OCI-LY7 (cell line): ENCODE measurements around the gene TMEM258. TPM values are rescaled to one million over a fixed set of nuclear protein-coding genes. Genes with fewer than 3 reads are reported as not detected.

Source experiments
- BruUV-seq: library from RNA; stranded (reverse); fragments of 400-500 nt; replicated peaks from 2 replicates; lab custom pipeline; 2021; lab: Mats Ljungman, UMichigan
- CTCF ChIA-PET: fragments of 300-600 bp; sonication (Branson Sonifier 250); formaldehyde crosslinking; loops from one replicate; lab custom pipeline; 2022; ENCODE audit warnings: antibody characterized with exemption; ENCODE audit not compliant: unreplicated experiment; lab: Charles Lee
- POLR2A ChIA-PET: fragments of 300-600 bp; sonication (Branson Sonifier 250); formaldehyde crosslinking; loops from one replicate; lab custom pipeline; 2022; ENCODE audit warnings: antibody characterized with exemption; lab: Charles Lee
- DNase-seq: peaks from one replicate; pipeline ENCODE4 v3.0.0-alpha.2; 2015; ENCODE audit warnings: low spot score
- H2AFZ ChIP-seq: fragments of 200-600 bp; sonication (generic), shearing (Covaris generic); 2 replicates; pipeline ENCODE4 v1.6.1; 2014; ENCODE audit warnings: mild to moderate bottlenecking, antibody characterized with exemption, low read length, moderate library complexity
- H3K27ac ChIP-seq: fragments of 200-600 bp; sonication (generic); 2 replicates; pipeline ENCODE4 v1.5.1; 2014; ENCODE audit warnings: mixed run types, low read depth, mild to moderate bottlenecking, moderate library complexity, low read length, inconsistent platforms; ENCODE audit not compliant: poor library complexity, severe bottlenecking
- H3K36me3 ChIP-seq: fragments of 200-600 bp; sonication (generic); 2 replicates; pipeline ENCODE4 v1.6.1; 2014; ENCODE audit warnings: mild to moderate bottlenecking, antibody characterized with exemption, low read length, moderate library complexity, mixed read lengths; ENCODE audit not compliant: insufficient read depth
- H3K4me1 ChIP-seq: fragments of 200-600 bp; sonication (generic); 2 replicates; pipeline ENCODE4 v1.5.1; 2014; ENCODE audit warnings: mild to moderate bottlenecking, low read length; ENCODE audit not compliant: insufficient read depth, poor library complexity, severe bottlenecking
- H3K4me2 ChIP-seq: fragments of 200-600 bp; sonication (generic); 2 replicates; pipeline ENCODE4 v1.6.1; 2014; ENCODE audit warnings: mild to moderate bottlenecking, low read length
- H3K4me3 ChIP-seq: fragments of 200-600 bp; sonication (generic); 2 replicates; pipeline ENCODE4 v1.5.1; 2014; ENCODE audit warnings: mild to moderate bottlenecking, low read depth, low read length; ENCODE audit not compliant: poor library complexity, severe bottlenecking
- H3K79me2 ChIP-seq: fragments of 200-600 bp; sonication (generic); 2 replicates; pipeline ENCODE4 v1.6.1; 2016; ENCODE audit warnings: low read depth, mild to moderate bottlenecking, low read length, moderate library complexity, mixed read lengths; ENCODE audit not compliant: insufficient read depth
- H3K9me2 ChIP-seq: fragments of 200-600 bp; sonication (generic); 2 replicates; pipeline ENCODE4 v1.6.1; 2016; ENCODE audit warnings: mild to moderate bottlenecking, low read length, mixed read lengths; ENCODE audit not compliant: insufficient read depth
- H3K9me3 ChIP-seq: fragments of 200-600 bp; sonication (generic); 2 replicates; pipeline ENCODE4 v1.6.1; 2014; ENCODE audit warnings: mild to moderate bottlenecking, mixed run types, low read length, mixed read lengths
- H4K20me1 ChIP-seq: fragments of 200-600 bp; sonication (generic); 2 replicates; pipeline ENCODE4 v1.6.1; 2014; ENCODE audit warnings: mild to moderate bottlenecking, antibody characterized with exemption, low read length, moderate library complexity, mixed read lengths; ENCODE audit not compliant: insufficient read depth
- CTCF ChIP-seq: fragments of 200-600 bp; sonication (generic); conservative IDR thresholded peaks from 2 replicates; pipeline ENCODE4 v1.5.1; 2014; ENCODE audit warnings: mild to moderate bottlenecking, antibody characterized with exemption, low read length, moderate library complexity, mixed read lengths
- EZH2phosphoT487 ChIP-seq: fragments of 200-600 bp; sonication (generic); IDR thresholded peaks from 2 replicates; pipeline ENCODE4 v1.6.1; 2018; ENCODE audit warnings: low read depth, borderline replicate concordance, mild to moderate bottlenecking, mixed run types, antibody characterized with exemption, low read length, moderate library complexity, mixed read lengths
- intact Hi-C: fragments of 100-400 bp; cut with micrococcal nuclease; formaldehyde crosslinking; loops from one replicate; pipeline ENCODE4 v1.10.0; 2022; ENCODE audit not compliant: unreplicated experiment
- total RNA-seq, 2 experiments: library from RNA; depleted of rRNA in 1 of 2; stranded (reverse); fragments of >200 nt in 1 of 2; shearing (Covaris generic) in 1 of 2; gene quantifications; 2 replicates each; pipeline ENCODE4 v1.2.3, GENCODE V29; 2014 to 2022

Gene TMEM258
- total RNA-seq, 2 experiments from 2014 or later: 174 TPM

GRCh38 chr11:61797263-61797944, 5.0 kb upstream of the TMEM258 start:
- peak overlapping the region; percentile 13; the same call in 1 of the 2 replicates for H3K4me2 ChIP-seq
- TF ChIP-seq CTCF (peak; percentile 98), EZH2phosphoT487 (no peak)
- peaks cover 18% of the 10 kb centered on the region; the same call in 1 of the 2 replicates for H4K20me1 ChIP-seq
- H3K79me2 ChIP-seq: peaks cover 69% of the 10 kb centered on the region
- no peak overlapping the region for H3K4me3 ChIP-seq
- BruUV-seq: no TSS peak
- DNase-seq: peak; percentile 71
- H3K27ac ChIP-seq: no peak overlapping the region
- H3K36me3 ChIP-seq: peaks cover 76% of the 10 kb centered on the region
- intact Hi-C loops: loop anchor here (1.0 to 2.0 kb wide), 4 partner anchors 73 to 285 kb away; no protein-coding TSS in a partner anchor
- no peaks in the 10 kb centered on the region for H3K9me2 ChIP-seq
- H3K4me1 ChIP-seq: peaks cover 20% of the 10 kb centered on the region
- no peak overlapping the region for H2AFZ ChIP-seq
- ChIA-PET CTCF (interaction anchor here (0.5 to 1.8 kb wide), 5 partner anchors 8 to 313 kb away, joined by 3 to 13 read pairs (median 3); no protein-coding TSS in a partner anchor), POLR2A (interaction anchor here (0.6 to 2.3 kb wide), 8 partner anchors 23 to 378 kb away, joined by 3 to 8 read pairs (median 3); no protein-coding TSS in a partner anchor)
- H3K9me3 ChIP-seq: no peaks in the 10 kb centered on the region

DNA sequence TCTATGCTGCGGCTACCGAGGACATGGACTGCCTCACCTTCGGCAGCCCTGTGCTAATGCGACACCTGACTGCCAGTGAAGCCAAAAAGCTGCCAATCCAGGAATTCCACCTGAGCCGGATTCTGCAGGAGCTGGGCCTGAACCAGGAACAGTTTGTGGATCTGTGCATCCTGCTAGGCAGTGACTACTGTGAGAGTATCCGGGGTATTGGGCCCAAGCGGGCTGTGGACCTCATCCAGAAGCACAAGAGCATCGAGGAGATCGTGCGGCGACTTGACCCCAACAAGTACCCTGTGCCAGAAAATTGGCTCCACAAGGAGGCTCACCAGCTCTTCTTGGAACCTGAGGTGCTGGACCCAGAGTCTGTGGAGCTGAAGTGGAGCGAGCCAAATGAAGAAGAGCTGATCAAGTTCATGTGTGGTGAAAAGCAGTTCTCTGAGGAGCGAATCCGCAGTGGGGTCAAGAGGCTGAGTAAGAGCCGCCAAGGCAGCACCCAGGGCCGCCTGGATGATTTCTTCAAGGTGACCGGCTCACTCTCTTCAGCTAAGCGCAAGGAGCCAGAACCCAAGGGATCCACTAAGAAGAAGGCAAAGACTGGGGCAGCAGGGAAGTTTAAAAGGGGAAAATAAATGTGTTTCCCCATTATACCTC, 3.6 kb upstream of the TMEM258 start:
- no TSS peak for BruUV-seq
- Histone ChIP-seq H3K27ac (no peak overlapping the region), H3K4me1 (peaks cover 27% of the 10 kb centered on the region), H4K20me1 (peaks cover 18% of the 10 kb centered on the region; the same call in 1 of the 2 replicates), H3K79me2 (peaks cover 82% of the 10 kb centered on the region), H3K4me2 (no peak overlapping the region), H3K36me3 (peaks cover 69% of the 10 kb centered on the region), H3K9me3 (no peaks in the 10 kb centered on the region), H3K9me2 (no peaks in the 10 kb centered on the region), H3K4me3 (no peak overlapping the region), H2AFZ (no peak overlapping the region)
- intact Hi-C loops: loop anchor here (2.0 kb wide), 1 partner anchor 75 kb away; no protein-coding TSS in a partner anchor
- no peak for DNase-seq
- TF ChIP-seq EZH2phosphoT487 (no peak), CTCF (no peak)
- CTCF ChIA-PET: no interaction called here
- POLR2A ChIA-PET: interaction anchor here (1.3 to 2.3 kb wide), 3 partner anchors 24 to 83 kb away, joined by 3 to 8 read pairs (median 3); no protein-coding TSS in a partner anchor
